C4-2B (cell line): Measurements from ENCODE around the gene SVOP.

Experiments used
- H3K27ac ChIP-seq: fragments of 450-650 bp; 2 replicates; pipeline ENCODE4 v1.5.1; 2017
- ZFX ChIP-seq: fragments of 450-650 bp; IDR thresholded peaks from 2 replicates; pipeline ENCODE4 v1.6.1; 2017
- TF ChIP-seq, protein P1 (sequence below): fragments of 450-650 bp; conservative IDR thresholded peaks from 2 replicates; pipeline ENCODE4 v1.5.1; 2017; ENCODE audit warnings: mild to moderate bottlenecking

SVOP gene, protein sequence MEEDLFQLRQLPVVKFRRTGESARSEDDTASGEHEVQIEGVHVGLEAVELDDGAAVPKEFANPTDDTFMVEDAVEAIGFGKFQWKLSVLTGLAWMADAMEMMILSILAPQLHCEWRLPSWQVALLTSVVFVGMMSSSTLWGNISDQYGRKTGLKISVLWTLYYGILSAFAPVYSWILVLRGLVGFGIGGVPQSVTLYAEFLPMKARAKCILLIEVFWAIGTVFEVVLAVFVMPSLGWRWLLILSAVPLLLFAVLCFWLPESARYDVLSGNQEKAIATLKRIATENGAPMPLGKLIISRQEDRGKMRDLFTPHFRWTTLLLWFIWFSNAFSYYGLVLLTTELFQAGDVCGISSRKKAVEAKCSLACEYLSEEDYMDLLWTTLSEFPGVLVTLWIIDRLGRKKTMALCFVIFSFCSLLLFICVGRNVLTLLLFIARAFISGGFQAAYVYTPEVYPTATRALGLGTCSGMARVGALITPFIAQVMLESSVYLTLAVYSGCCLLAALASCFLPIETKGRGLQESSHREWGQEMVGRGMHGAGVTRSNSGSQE

GRCh38 chr12:109020796-109021380, at the start of gene SVOP:
Gene SVOP, minus strand, starts transcription at chr12:109021068. Its CDS starts 200 bp downstream, at chr12:109020868.
- no peak within 1 kb of the TSS for H3K27ac ChIP-seq
- TF ChIP-seq ZFX: no peak
- TF ChIP-seq, protein P1, sequence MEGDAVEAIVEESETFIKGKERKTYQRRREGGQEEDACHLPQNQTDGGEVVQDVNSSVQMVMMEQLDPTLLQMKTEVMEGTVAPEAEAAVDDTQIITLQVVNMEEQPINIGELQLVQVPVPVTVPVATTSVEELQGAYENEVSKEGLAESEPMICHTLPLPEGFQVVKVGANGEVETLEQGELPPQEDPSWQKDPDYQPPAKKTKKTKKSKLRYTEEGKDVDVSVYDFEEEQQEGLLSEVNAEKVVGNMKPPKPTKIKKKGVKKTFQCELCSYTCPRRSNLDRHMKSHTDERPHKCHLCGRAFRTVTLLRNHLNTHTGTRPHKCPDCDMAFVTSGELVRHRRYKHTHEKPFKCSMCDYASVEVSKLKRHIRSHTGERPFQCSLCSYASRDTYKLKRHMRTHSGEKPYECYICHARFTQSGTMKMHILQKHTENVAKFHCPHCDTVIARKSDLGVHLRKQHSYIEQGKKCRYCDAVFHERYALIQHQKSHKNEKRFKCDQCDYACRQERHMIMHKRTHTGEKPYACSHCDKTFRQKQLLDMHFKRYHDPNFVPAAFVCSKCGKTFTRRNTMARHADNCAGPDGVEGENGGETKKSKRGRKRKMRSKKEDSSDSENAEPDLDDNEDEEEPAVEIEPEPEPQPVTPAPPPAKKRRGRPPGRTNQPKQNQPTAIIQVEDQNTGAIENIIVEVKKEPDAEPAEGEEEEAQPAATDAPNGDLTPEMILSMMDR: no peak

DNA sequence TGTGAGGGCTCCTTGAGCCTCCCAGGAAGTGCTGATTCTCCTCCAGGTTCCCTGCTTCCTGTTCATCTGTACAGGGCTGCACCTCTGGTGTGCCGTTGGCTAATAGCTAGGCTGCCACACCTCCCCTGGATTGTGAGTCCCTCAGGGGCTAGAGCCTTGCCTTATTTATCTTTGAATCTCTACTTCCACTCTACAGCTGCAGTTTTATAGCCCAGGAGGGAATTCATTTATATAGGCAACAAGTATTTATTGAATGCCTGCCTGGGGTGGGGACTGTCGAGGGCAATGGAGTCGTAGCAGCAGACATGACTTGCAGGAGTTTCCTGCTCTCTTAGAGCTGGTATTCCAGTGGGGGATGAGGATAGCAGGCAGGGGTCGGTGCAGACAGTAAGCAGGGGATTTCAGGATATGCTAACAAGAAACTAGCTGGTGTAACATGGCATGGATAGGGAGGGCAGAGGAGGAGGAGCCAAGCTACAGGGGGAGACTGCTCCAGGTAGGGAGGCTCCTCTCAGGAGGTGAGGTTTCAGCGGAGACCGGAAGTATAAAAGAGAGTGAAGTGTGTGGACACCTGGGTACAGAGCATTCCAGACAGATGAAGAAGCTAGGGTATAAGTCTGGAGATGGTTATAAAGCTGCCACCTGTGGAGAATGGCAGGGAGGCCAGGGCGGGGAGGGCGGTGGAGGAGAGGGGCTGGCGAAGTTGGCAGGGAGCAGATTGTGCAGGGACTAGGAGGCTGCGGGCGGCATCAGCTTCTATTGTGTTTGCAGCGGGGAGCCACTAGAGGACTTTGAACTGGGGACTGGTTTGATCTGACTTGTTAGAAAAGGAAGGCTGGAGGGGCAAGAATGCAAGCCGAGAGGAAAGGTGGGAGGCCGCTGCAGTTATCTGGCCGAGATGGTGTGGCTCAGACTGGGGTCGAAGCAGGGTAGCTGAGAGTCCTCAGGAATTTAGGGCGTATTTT, 48.7 kb upstream of the SVOP start:
- no peak overlapping the region for H3K27ac ChIP-seq
- TF ChIP-seq ZFX: no peak
- TF ChIP-seq, protein P1: no peak

- no peak overlapping the region for H3K27ac ChIP-seq
- no peak for TF ChIP-seq ZFX
- TF ChIP-seq, protein P1: no peak
Measured at GRCh38 chr12:109065853-109066193, 45.0 kb upstream of the SVOP start.

DNA sequence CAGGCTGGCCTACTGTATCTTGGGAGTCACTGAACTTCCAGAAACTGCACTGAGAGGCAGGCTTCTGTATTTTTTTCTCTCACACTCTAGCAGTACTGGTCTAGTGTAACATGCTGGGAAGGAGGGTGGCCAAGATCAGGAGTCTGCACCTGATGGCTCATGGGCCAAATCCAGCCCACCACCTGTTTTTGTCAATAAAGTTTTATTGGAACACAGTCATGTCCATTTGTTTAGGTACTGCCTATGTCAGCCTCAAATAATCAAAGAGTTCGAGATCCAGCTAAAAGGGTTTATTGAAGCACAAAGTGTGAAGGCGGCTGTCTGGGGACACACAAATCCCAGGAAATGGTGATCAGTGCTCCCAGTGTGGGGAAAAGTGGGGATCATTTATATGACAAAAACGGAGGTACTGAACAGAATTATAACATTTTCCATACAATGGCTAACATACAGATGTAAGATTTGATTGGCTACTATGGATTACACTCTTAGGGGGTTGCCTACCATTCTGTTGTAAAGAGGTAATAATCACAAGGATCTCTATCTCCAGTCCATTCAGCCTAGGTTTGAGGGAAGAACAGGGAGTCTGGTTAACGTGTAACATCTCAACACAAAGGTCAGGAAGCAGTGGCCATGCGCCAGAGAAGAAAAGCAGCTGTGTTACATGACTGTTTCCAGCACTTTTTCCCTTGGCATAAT, 44.4 kb upstream of the SVOP start:
- H3K27ac ChIP-seq: no peak overlapping the region
- TF ChIP-seq ZFX: no peak
- TF ChIP-seq, protein P1: no peak

GRCh38 chr12:109064143-109064542, 43.3 kb upstream of the SVOP start:
- TF ChIP-seq, protein P1: no peak
- TF ChIP-seq ZFX: no peak
- no peak overlapping the region for H3K27ac ChIP-seq

DNA sequence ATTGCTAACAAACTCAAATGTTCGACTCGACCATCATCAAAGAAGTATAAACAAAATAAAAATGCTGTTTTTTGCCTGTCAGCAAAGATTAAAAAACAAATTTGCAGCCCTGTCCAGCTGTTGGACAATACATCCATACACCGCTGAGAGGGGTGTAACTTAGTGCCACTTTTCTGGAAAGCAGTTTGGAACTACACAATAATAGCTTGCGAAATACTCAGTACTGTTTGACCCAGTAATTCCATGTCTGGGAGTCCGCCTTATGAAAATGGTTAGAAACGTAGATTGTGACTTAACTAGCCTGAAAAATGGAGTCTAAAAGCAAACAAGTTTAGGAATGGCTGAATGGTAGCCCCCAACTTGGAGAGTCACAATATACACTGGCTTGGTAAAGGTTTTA, 37.9 kb upstream of the SVOP start:
- H3K27ac ChIP-seq: no peak overlapping the region

More for the DNA sequence above, 37.9 kb upstream of the SVOP start:
- TF ChIP-seq, protein P1: no peak
- no peak for TF ChIP-seq ZFX
